ENCODE measurements around the gene MAP2K5.

Gene MAP2K5

DNA sequence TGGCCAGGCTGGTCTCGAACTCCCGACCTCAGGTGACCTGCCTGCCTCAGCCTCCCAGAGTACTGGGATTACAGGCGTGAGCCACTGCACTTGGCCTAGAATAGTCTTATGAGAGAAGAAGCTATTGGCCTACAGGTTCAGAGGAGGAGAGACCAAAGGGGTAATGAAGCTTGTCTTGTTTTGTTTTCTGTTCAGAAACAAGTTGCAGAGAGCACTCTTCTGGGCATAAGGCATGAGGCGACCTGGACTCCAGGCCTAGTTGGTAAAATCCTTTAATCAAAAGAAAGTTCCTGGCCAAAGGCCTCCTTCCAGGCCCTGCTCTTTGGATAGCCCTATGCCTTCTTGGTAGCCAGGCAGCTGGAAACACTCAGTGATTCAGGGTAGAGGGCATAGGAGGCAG lies 195.6 kb downstream of the MAP2K5 start:
- H3K4me1 ChIP-seq (ENCODE audit: low read length), result peaks cover 9% of the 10 kb centered on the region
- no peaks in the 10 kb centered on the region for H3K9me3 ChIP-seq (ENCODE audit: insufficient read depth, low read length)
- no peak overlapping the region for H3K27ac ChIP-seq (ENCODE audit: low read length)
- no peak overlapping the region for H2AFZ ChIP-seq (ENCODE audit: low read depth, low read length)
- H3K36me3 ChIP-seq (replicated peaks; ENCODE audit: low read depth, low read length), result no peaks in the 10 kb centered on the region
- H3K9ac ChIP-seq (ENCODE audit: low read length), result no peak overlapping the region
- TF ChIP-seq EZH2phosphoT487 (IDR thresholded peaks at IDR 0.05; ENCODE audit: low read depth), result no peak
- TF ChIP-seq, protein P1, sequence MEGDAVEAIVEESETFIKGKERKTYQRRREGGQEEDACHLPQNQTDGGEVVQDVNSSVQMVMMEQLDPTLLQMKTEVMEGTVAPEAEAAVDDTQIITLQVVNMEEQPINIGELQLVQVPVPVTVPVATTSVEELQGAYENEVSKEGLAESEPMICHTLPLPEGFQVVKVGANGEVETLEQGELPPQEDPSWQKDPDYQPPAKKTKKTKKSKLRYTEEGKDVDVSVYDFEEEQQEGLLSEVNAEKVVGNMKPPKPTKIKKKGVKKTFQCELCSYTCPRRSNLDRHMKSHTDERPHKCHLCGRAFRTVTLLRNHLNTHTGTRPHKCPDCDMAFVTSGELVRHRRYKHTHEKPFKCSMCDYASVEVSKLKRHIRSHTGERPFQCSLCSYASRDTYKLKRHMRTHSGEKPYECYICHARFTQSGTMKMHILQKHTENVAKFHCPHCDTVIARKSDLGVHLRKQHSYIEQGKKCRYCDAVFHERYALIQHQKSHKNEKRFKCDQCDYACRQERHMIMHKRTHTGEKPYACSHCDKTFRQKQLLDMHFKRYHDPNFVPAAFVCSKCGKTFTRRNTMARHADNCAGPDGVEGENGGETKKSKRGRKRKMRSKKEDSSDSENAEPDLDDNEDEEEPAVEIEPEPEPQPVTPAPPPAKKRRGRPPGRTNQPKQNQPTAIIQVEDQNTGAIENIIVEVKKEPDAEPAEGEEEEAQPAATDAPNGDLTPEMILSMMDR (IDR thresholded peaks at IDR 0.05; ENCODE audit: low read depth, low read length), result no peak
- H3K4me3 ChIP-seq (ENCODE audit: low read length), result no peak overlapping the region
- no peaks in the 10 kb centered on the region for H3K79me2 ChIP-seq (ENCODE audit: low read length)
- no peaks in the 10 kb centered on the region for H3K27me3 ChIP-seq (ENCODE audit: low read depth, low read length)
- no peak overlapping the region for H3K4me2 ChIP-seq (ENCODE audit: low read length)
- H4K20me1 ChIP-seq (ENCODE audit: insufficient read depth, low read length), result no peaks in the 10 kb centered on the region

DNA sequence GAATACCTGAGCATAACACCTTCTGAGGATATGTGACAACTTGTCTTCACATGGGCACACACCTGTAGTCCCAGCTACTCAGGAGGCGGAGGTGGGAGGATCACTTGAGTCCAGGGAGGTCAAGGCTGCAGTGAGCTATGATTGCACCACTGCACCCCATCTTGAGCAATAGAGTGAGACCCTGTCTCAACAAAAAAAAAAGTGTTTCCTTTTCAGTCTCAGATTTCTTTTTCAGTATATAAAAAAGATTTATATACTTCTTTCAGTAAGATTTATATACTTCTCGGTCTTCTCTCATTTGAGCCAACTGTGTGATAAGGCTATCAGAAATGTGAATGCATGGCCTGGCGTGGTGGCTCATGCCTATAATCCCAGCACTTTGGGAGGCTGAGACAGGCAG lies 197.9 kb downstream of the MAP2K5 start:
- no peak for TF ChIP-seq EZH2phosphoT487 (IDR thresholded peaks at IDR 0.05; ENCODE audit: low read depth)
- TF ChIP-seq, protein P1 (IDR thresholded peaks at IDR 0.05; ENCODE audit: low read depth, low read length), result no peak
- H3K4me1 ChIP-seq (ENCODE audit: low read length), result peaks cover 15% of the 10 kb centered on the region
- H4K20me1 ChIP-seq (ENCODE audit: insufficient read depth, low read length), result no peaks in the 10 kb centered on the region
- H3K27me3 ChIP-seq (ENCODE audit: low read depth, low read length), result no peaks in the 10 kb centered on the region
- no peak overlapping the region for H3K4me3 ChIP-seq (ENCODE audit: low read length)
- H3K4me2 ChIP-seq (ENCODE audit: low read length), result no peak overlapping the region
- no peak overlapping the region for H3K9ac ChIP-seq (ENCODE audit: low read length)
- no peaks in the 10 kb centered on the region for H3K79me2 ChIP-seq (ENCODE audit: low read length)
- H3K27ac ChIP-seq (ENCODE audit: low read length), result no peak overlapping the region
- no peaks in the 10 kb centered on the region for H3K36me3 ChIP-seq (replicated peaks; ENCODE audit: low read depth, low read length)
- no peaks in the 10 kb centered on the region for H3K9me3 ChIP-seq (ENCODE audit: insufficient read depth, low read length)
- H2AFZ ChIP-seq (ENCODE audit: low read depth, low read length), result no peak overlapping the region

DNA sequence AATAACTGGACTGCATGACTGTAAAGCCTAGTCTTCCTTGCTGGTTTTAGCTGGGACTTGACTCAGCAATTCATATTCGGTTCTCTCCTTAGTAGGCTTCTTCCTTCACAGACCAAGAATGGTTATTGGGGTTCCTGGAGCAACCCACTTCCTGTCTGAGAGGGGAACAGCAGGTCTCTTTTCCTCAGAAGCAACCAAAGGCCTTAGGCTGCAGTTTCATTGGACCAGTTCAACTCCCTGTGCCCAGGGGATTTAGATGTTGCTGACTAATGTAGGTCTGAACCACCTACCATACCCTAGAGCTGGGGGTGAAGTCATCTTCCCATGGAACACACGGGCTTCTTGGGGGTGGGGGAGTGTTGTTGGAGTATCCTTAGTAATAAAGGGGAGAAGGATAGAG lies 198.8 kb downstream of the MAP2K5 start:
- no peak overlapping the region for H3K4me2 ChIP-seq (ENCODE audit: low read length)
- TF ChIP-seq, protein P1 (IDR thresholded peaks at IDR 0.05; ENCODE audit: low read depth, low read length), result no peak
- no peak for TF ChIP-seq EZH2phosphoT487 (IDR thresholded peaks at IDR 0.05; ENCODE audit: low read depth)
- no peaks in the 10 kb centered on the region for H3K27me3 ChIP-seq (ENCODE audit: low read depth, low read length)
- no peak overlapping the region for H2AFZ ChIP-seq (ENCODE audit: low read depth, low read length)
- no peaks in the 10 kb centered on the region for H3K79me2 ChIP-seq (ENCODE audit: low read length)
- peaks cover 9% of the 10 kb centered on the region for H3K4me1 ChIP-seq (ENCODE audit: low read length)
- no peak overlapping the region for H3K27ac ChIP-seq (ENCODE audit: low read length)
- no peaks in the 10 kb centered on the region for H3K36me3 ChIP-seq (replicated peaks; ENCODE audit: low read depth, low read length)
- no peak overlapping the region for H3K4me3 ChIP-seq (ENCODE audit: low read length)
- no peaks in the 10 kb centered on the region for H3K9me3 ChIP-seq (ENCODE audit: insufficient read depth, low read length)
- no peaks in the 10 kb centered on the region for H4K20me1 ChIP-seq (ENCODE audit: insufficient read depth, low read length)
- H3K9ac ChIP-seq (ENCODE audit: low read length), result no peak overlapping the region

DNA sequence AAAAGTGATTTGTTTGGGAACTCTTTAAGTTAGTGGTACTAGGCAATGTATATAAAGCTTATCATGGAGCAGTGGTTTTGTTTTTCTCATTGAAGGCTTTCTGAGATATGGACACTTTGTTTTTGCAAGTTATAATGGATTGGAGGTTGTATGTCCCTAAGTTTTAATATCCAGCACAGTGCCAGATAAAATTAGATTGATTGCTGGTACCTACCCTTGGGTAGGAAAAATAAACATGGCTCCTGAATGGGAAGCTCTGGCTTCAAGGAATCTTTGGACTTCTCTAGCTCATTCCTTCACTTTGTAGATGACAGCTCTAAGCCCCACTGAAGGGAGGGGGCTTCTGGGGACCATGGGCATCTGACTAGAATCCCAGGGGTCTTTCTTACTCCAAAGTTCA lies 201.1 kb downstream of the MAP2K5 start:
- Histone ChIP-seq H3K27ac (ENCODE audit: low read length) (no peak overlapping the region), H4K20me1 (ENCODE audit: insufficient read depth, low read length) (no peaks in the 10 kb centered on the region), H3K36me3 (replicated peaks; ENCODE audit: low read depth, low read length) (no peaks in the 10 kb centered on the region), H3K4me3 (ENCODE audit: low read length) (no peak overlapping the region), H3K9me3 (ENCODE audit: insufficient read depth, low read length) (no peaks in the 10 kb centered on the region), H3K4me2 (ENCODE audit: low read length) (no peak overlapping the region), H2AFZ (ENCODE audit: low read depth, low read length) (no peak overlapping the region), H3K9ac (ENCODE audit: low read length) (no peak overlapping the region), H3K79me2 (ENCODE audit: low read length) (no peaks in the 10 kb centered on the region), H3K4me1 (ENCODE audit: low read length) (peaks cover 14% of the 10 kb centered on the region), H3K27me3 (ENCODE audit: low read depth, low read length) (no peaks in the 10 kb centered on the region)
- TF ChIP-seq, protein P1 (IDR thresholded peaks at IDR 0.05; ENCODE audit: low read depth, low read length), result no peak

Data from OCI-LY3 (cell line).